Upper lobe of left lung (tissue), 6 donors: ENCODE measurements around the gene OGDH. TPM values are rescaled to one million over a fixed set of nuclear protein-coding genes. Genes with fewer than 3 reads are reported as not detected.

Source experiments
- ATAC-seq, 2 donors: fragments of 200-7000 bp; cut with Tn5 transposase; one replicate each; pipeline ENCODE4 v1.9.1; 2022; ENCODE audit warnings: mild to moderate bottlenecking in 2 of 2, moderate library complexity in 2 of 2; ENCODE audit not compliant: low FRiP score in 2 of 2
- DNase-seq, 2 donors: peaks; one replicate each; pipeline ENCODE4 v3.0.0-alpha.2; 2019 to 2020
- H3K27ac ChIP-seq, 4 donors: fragments of 200-600 bp; sonication (generic); one replicate each; pipeline ENCODE4 v1.5.1; 2016 to 2019
- H3K27me3 ChIP-seq, 4 donors: fragments of 200-600 bp; sonication (generic); one replicate each; pipeline ENCODE4 v1.5.1; 2017 to 2019
- H3K36me3 ChIP-seq, 4 donors: fragments of 200-600 bp; sonication (generic); one replicate each; pipeline ENCODE4 v1.5.1; 2016 to 2019
- H3K4me1 ChIP-seq, 4 donors: fragments of 200-600 bp; sonication (generic); one replicate each; pipeline ENCODE4 v1.5.1; 2018 to 2019
- H3K4me3 ChIP-seq, 4 donors: fragments of 200-600 bp; sonication (generic); one replicate each; pipeline ENCODE4 v1.5.1; 2017 to 2019; ENCODE audit warnings: mild to moderate bottlenecking in 2 of 4, moderate library complexity in 1 of 4
- H3K9me3 ChIP-seq, 4 donors: fragments of 200-600 bp; sonication (generic); one replicate each; pipeline ENCODE4 v1.5.1; 2018 to 2019
- CTCF ChIP-seq, 6 experiments: fragments of 450-650 bp in 4 of 6; fragments of 200-600 bp in 2 of 6; sonication (generic) in 2 of 6; IDR thresholded peaks; one replicate each; pipeline ENCODE4 v1.5.1; 2016 to 2019; ENCODE audit warnings: antibody characterized with exemption in 6 of 6
- EP300 ChIP-seq, 4 donors: sonication (generic); formaldehyde crosslinking; IDR thresholded peaks; one replicate each; pipeline ENCODE4 v1.5.1; 2017; ENCODE audit warnings: antibody characterized with exemption in 4 of 4, control low read depth in 2 of 4
- POLR2A ChIP-seq, 4 donors: fragments of 450-650 bp; IDR thresholded peaks; one replicate each; pipeline ENCODE4 v1.5.1; 2016 to 2017; ENCODE audit warnings: antibody characterized with exemption in 4 of 4, mild to moderate bottlenecking in 2 of 4
- POLR2AphosphoS5 ChIP-seq, 2 donors: sonication (generic); formaldehyde crosslinking; IDR thresholded peaks; one replicate each; pipeline ENCODE4 v1.5.1; 2017; ENCODE audit warnings: antibody characterized with exemption in 2 of 2
- WGBS, 2 donors: methylation state at CpG; one replicate each; pipeline ENCODE4 v1.1.5; 2017 to 2018; 5-methylcytosine and 5-hydroxymethylcytosine counted together
- total RNA-seq, 6 donors: library from RNA; depleted of rRNA in 4 of 6; stranded (reverse); fragments of >200 nt in 4 of 6; gene quantifications; one replicate each; pipeline versions ENCODE4 v1.1.0 to v1.2.1, GENCODE V29; 2016 to 2021
- donor health status: DM: no; HTN: no; CAD: no; lungs with moderate emphysema.
- donor health status: DM: no; HTN: yes; CAD: no; lungs with severe emphysema.

OGDH gene
- total RNA-seq, 6 donors from 2014 or later = 76.1 to 160 (median 134) TPM

DNA sequence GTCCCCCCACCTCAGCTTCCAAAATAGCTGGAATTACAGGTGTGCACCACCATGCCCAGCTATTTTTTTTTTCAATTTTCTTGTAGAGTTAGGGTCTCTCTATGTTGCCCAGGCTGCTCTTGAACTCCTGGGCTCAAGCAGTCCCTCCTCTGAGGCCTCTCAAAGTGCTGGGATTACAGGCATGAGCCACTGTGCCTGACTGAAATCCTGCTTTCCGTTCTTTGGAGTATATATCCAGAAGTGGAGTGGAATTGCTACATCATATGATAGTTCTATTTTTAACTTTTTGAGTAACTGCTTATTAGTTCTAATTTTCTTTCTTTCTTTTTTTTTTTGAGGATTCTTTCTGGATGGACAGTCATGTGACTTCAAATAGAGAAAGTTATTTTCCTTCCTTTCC, 79.3 kb downstream of the OGDH start:
- Histone ChIP-seq H3K27ac (no peak overlapping the region), H3K9me3 (no peaks in the 10 kb centered on the region), H3K4me3 (no peak overlapping the region), H3K4me1 (no peaks in the 10 kb centered on the region), H3K36me3 (peaks cover 6 to 64% (median 21%) of the 10 kb centered on the region in 4 donors), H3K27me3 (no peaks in the 10 kb centered on the region)
- 50 to 70% methylated on average over 1 of the region's 1 CpG for WGBS, 2 donors
- no peak for TF ChIP-seq EP300 (IDR thresholded peaks at IDR 0.05)
- no peak for TF ChIP-seq POLR2AphosphoS5 (IDR thresholded peaks at IDR 0.05)
- no peak for TF ChIP-seq POLR2A (IDR thresholded peaks at IDR 0.05)
- ATAC-seq (no peak), DNase-seq (no peak)

DNA sequence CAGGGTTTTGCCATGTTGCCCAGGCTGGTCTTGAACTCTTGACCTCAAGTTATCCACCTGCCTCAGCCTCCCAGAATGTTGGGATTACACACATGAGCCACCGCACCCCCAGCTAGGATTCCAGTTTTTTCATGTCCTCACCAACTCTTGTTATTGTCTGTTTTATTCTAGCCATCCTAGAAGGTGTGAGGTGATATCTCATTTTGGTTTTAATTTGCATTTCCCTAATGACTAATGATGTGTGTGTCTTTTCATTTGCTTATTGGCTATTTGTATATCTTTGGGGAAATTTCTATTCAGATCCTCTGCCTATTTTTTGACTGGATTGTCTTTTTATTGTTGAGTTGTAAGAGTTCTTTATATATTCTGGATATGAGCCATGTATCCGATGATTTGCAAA, 83.0 kb downstream of the OGDH start:
- Histone ChIP-seq H3K4me1 (no peaks in the 10 kb centered on the region), H3K4me3 (no peak overlapping the region), H3K9me3 (no peaks in the 10 kb centered on the region), H3K27ac (no peak overlapping the region), H3K27me3 (no peaks in the 10 kb centered on the region), H3K36me3 (peaks cover 6 to 61% (median 17%) of the 10 kb centered on the region in 4 donors)
- ATAC-seq (no peak), DNase-seq (no peak)
- TF ChIP-seq POLR2AphosphoS5 (IDR thresholded peaks at IDR 0.05) (no peak), POLR2A (IDR thresholded peaks at IDR 0.05) (no peak), CTCF (IDR thresholded peaks at IDR 0.05) (no peak), EP300 (IDR thresholded peaks at IDR 0.05) (no peak)
- 100% methylated on average over 2 of the region's 2 CpGs for WGBS, 2 donors

- WGBS, 2 donors = 94% methylated on average over 19 of the region's 19 CpGs
- H3K36me3 ChIP-seq = peaks cover 45 to 89% (median 57%) of the 10 kb centered on the region in 4 donors
- DNase-seq (peak in 1 of 2 donors; percentile 64), ATAC-seq (no peak)
- TF ChIP-seq POLR2AphosphoS5 (IDR thresholded peaks at IDR 0.05) = no peak
- no peak for TF ChIP-seq POLR2A (IDR thresholded peaks at IDR 0.05)
- TF ChIP-seq CTCF (IDR thresholded peaks at IDR 0.05) = no peak
- TF ChIP-seq EP300 (IDR thresholded peaks at IDR 0.05) = no peak
- H3K4me1 ChIP-seq = no peaks in the 10 kb centered on the region
- no peak overlapping the region for H3K4me3 ChIP-seq
- H3K9me3 ChIP-seq = no peaks in the 10 kb centered on the region
- no peak overlapping the region for H3K27ac ChIP-seq
- H3K27me3 ChIP-seq = no peaks in the 10 kb centered on the region
These were observed 87.3 kb downstream of the OGDH start for GRCh38 chr7:44693641-44694313.

GRCh38 chr7:44694326-44694725, 87.9 kb downstream of the OGDH start:
- Histone ChIP-seq H3K36me3 (peaks cover 45 to 94% (median 62%) of the 10 kb centered on the region in 4 donors), H3K4me1 (no peaks in the 10 kb centered on the region), H3K27me3 (no peaks in the 10 kb centered on the region), H3K27ac (no peak overlapping the region), H3K9me3 (no peaks in the 10 kb centered on the region), H3K4me3 (no peak overlapping the region)
- DNase-seq (no peak), ATAC-seq (no peak)
- 94 to 96% methylated on average over 6 to 14 of the region's 14 CpGs for WGBS, 2 donors
- TF ChIP-seq POLR2A (IDR thresholded peaks at IDR 0.05) = no peak
- no peak for TF ChIP-seq CTCF (IDR thresholded peaks at IDR 0.05)
- no peak for TF ChIP-seq POLR2AphosphoS5 (IDR thresholded peaks at IDR 0.05)
- TF ChIP-seq EP300 (IDR thresholded peaks at IDR 0.05) = no peak

DNA sequence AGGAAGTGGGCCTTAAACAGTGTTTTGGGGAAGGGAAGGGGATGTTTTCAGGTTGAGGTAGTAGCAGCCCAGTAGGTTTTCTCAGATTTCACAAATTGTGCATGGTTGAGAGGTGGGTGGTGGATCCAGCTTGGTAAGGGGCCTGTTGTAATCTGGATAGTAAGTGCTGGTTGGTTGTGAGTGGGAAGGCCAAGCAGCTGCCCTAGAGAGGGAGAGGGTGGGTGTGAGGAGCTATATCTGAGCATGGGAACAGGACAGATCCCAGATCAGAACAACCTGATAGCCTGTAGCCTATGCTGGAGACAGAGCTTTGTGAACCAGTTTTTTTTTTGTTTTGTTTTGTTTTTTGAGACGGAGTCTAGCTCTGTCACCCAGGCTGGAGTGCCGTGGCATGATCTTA, 88.3 kb downstream of the OGDH start:
- H3K4me3 ChIP-seq = no peak overlapping the region
- TF ChIP-seq EP300 (IDR thresholded peaks at IDR 0.05) (no peak), POLR2A (IDR thresholded peaks at IDR 0.05) (no peak), CTCF (IDR thresholded peaks at IDR 0.05) (no peak), POLR2AphosphoS5 (IDR thresholded peaks at IDR 0.05) (no peak)
- no peaks in the 10 kb centered on the region for H3K4me1 ChIP-seq
- peaks cover 45 to 94% (median 66%) of the 10 kb centered on the region in 4 donors for H3K36me3 ChIP-seq
- DNase-seq = no peak
- H3K9me3 ChIP-seq = no peaks in the 10 kb centered on the region
- H3K27ac ChIP-seq = no peak overlapping the region
- WGBS, 2 donors = 96% methylated on average over 2 of the region's 2 CpGs
- H3K27me3 ChIP-seq = no peaks in the 10 kb centered on the region
- no peak for ATAC-seq
